T follicular helper cell (primary cell): Measurements from ENCODE around the gene ZNF324B.
A peak's percentile ranks its signal among the peaks of the same experiment; 100 is the strongest.
"Not testable (repeated sequence)": the region's sequence is repeated elsewhere in the genome, so short reads cannot be mapped to it uniquely, and the experiment has no call there.

ENCODE experiments used
- DNase-seq: peaks from one replicate; pipeline ENCODE4 v3.0.0-alpha.2; 2020; ENCODE audit warnings: low read depth
- total RNA-seq, 2 experiments: gene quantifications; one replicate each; lab custom pipeline; 2026; lab: John Stamatoyannopoulos, UW

ZNF324B gene
- 13.1 to 15.4 reads per million in 2 experiments for total RNA-seq

DNA sequence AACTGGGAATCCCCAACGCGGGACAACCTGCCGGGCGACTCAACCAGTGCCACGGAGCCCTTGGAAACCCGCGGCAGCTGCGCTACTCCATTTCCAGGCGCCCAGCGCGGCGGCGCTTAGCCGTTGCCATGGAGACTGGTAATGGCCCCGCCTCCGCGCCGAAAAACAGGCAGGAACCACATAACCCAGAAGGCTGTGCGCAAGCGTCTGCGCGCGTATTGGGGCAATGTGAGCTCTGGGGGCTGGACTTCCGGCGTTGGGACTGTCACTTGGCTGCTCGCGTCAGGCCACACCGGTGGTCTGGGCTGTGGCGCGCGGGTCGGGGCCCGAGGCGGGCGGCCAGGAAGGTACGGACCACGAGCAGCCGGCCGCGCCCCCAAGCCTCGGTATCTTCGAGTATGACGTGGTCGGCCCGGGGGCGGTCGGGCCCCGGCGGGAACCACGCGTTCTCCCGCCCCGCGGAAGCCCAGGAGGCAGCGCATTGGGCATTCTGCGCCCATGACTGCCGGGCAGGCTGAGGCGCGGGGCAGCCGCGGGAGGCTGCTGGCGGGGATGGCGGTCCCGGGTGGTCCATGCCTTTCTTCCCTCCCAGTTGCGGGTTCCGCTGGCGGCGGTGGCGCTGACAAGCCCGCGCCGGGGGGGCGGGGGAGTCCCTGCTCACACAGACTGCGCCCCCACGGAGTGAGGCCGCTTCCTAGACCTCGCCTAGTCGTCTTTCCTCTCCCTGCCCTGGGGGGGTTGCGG, at the start of gene ZNF324B:
Gene ZNF324B, plus strand, starts transcription at position 265 of the 744 bp plus-strand sequence. CDS start 2,080 bp downstream, outside the sequence.
- peak; percentile 95 for DNase-seq

DNA sequence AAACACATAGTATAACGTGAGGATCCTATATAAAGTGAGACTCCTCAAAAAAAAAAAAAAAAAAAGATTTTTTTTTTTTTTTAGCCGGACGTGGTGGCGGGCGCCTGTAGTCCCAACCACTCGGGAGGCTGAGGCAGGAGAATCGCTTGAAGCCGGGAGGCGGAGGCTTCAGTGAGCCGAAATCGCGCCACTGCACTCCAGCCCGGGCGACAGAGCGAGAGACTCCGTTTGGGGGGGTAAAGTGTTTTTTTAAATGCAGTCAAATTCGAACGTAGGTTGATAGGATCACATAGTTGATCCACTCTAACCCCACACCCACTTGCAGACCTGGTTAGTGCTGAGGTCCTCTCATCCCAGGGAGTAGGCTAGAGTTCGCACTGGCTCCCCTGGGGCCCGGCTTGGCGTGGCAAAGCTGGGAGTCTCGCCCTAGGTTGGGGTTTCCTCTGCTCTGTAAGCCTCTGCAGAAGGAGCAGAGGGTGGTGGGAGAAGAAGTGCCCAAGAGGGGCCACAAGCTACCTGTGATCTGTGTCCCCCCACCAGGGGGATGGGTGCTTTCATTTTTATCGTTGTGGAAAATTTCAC, 49.5 kb upstream of the ZNF324B start:
- DNase-seq, result no peak

DNA sequence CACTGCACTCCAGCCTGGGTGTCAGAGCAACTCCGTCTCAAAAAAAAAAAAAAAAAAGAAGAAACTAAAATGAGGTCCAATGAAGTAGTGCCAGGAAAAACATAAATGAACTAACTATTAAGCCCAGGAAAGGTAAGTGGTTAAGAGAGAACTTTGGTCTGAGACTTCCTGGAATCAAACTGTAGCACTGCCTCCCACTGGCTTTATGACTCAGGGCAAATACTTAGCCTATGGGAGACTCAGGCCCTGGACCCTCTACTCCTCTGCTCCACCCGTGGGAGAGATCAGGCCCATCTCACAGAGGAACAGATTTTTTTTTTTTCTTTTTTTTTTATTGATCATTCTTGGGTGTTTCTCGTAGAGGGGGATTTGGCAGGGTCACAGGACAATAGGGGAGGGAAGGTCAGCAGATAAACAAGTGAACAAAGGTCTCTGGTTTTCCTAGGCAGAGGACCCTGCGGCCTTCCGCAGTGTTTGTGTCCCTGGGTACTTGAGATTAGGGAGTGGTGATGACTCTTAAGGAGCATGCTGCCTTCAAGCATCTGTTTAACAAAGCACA, 47.4 kb upstream of the ZNF324B start:
- DNase-seq, result not testable (repeated sequence)

DNA sequence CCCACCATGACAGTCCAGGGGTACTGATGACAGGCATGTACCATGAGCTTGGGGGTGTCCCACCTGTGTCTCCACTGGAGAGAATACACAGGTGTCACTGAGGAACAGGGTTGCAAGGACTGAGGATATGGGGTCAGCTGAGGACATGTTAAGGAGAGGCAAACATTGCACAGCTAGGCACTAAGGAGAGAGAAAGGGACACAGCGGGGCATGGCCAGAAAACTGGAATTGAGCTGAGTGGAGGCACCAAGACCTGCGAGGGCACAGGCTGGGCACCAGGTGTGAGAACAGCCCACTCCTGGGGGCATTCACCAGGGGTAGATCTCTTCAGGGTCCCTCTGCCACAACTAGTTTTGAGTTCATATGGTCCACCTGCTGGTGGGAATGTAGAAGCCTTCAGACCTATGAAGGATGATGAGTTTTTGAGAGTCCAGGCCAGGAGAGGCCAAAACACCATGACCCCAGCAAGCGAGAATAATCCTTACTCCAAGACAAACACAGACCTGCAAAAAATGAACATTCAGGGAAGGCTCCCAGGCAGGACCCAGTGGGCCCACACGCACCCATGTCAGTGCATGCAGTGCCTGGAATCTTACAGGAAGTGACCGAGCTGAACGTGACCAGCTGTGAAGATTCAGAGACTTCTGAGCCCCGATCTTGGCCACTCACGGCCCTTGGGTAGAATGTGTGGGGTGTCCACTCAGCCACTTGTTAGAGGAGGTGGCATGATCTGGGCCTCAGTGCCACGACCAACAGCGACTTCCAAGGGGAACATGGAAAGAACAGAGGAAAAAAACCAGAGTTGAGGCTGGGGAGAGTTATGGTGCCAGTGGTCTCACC, 44.4 kb upstream of the ZNF324B start:
- DNase-seq, result no peak

DNA sequence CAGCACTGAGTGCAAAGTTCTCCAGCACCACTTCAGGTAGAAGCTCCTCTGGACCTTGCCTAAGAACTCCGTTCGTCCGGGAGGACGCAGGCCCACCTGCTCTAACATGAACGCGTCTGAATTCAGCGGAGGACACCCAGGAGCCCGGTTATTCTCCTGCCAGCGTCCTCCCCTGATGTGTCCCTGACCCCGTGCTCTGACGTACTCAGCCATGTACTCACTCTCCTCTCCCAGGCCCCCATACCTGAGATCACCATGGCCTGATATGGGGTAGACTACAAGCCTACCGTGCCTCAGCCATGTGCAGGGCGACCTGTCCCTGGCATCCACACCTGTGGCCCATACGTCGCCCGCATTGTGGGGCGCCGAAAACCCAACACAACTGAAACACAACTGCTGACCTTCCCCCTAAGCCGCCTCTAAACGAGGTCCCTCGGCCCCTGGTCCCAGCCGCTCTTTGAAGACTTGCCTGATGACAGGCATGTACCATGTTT, 43.7 kb upstream of the ZNF324B start:
- DNase-seq, result no peak

DNA sequence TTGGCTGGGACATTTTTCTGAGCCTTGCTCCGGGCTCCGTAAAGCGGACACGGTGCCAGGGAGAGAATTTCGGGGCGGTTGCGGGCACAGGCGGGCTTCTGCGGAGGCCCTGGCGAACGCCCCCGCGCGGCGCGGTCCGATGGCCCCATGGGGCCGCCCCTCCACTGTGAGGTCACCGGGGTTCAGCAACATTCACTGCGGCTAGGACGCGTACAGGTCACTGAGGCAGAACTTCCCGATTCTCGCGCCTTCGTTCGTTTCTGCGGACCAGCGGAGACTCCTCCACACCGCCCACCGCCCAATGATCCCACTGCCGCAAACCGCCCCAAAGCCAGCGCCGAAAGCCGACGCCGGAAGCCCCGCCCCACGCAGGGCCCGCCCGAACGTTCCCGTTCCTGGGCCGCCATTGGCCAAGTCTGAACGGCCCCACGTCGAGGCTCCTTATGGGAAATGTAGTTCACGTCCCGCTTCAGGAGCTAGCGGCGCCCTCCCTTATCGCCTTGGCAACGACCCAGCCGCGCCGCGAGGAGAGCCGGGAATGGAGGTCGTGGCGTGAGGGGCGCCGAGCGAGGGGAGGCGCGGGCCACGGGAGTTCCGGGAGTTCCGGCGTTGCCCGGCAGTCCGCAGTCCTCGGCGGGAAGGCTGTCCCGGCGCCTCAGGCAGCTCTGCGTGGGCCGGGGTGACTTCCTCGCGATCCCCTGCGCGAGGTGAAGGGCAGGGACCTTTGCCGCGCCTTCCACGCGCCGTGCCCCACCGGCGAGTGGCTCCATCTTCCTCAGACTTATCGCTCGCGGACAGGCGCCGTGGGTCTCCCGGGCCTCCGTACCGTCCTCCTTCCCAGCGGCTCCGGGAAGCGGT, 43.0 kb upstream of the ZNF324B start, which contains the start of gene ZNF584:
Gene ZNF584, plus strand, starts transcription at position 498 of the 858 bp plus-strand sequence. CDS start 499 bp downstream, outside the sequence.
- peak; percentile 88 for DNase-seq

DNA sequence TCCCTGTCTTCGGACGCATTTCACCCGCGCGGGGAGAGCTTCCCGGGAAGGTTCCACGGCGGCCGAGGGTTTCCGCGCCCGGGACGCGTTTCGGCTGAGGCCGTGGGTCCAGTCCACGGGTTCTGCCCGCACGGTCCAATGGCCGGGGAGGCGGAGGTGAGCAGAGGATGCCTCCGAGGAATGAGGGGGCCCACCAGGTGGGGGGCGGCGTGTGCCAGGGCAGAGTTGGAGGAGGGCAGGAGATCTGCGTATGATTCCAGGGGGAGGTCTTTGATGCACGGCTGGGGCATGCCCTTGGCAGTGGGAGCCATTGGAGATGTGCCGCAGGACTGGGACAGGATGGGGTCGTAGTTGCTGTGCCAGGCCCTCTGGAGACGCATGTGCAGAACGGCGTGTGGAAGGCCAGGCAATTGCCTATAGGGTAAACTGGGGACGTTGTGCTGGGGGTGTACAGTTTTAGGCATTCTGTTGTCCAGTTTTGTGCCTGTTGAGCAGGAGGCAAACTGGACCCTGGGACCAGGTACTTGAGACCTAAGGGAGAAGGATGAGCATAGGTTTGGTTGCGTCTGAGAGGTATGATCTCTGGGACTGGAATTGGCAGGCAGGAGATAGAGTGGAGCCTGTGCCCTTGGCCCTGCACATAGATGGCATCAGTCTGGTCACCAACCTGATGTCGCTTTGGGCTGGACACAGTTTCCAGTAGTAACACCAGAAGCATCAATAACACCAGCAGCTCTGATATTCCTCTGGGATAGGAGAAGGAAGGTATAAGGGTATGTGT, 42.2 kb upstream of the ZNF324B start:
- no peak for DNase-seq

DNA sequence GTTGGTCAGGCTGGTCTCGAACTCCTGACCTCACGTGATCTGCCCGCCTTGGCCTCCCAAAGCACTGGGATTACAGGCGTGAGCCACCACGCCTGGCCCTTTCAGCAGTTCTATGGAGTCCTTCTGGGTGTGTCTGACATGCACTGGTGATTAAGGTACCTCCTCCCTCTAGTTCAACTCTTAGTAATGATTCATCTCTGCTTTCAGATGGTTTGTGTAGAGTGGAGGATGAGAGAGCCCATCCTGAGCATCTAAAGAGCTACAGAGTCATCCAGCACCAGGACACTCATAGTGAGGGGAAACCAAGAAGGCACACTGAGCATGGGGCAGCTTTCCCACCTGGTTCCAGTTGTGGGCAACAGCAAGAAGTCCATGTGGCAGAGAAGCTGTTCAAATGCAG, 34.8 kb upstream of the ZNF324B start:
- DNase-seq, result no peak

DNA sequence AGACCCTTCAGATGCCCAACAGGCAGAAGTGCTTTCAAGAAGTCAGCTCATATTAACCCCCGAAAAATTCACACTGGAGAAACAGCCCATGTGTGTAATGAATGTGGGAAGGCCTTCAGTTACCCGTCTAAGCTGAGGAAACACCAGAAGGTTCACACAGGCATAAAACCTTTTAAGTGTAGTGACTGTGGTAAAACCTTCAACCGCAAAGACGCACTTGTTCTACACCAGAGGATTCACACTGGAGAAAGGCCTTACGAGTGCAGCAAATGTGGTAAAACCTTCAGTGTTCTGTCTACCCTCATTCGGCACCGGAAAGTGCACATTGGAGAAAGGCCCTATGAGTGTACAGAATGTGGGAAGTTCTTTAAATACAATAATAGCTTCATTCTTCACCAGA, 34.4 kb upstream of the ZNF324B start:
- DNase-seq, result no peak

DNA sequence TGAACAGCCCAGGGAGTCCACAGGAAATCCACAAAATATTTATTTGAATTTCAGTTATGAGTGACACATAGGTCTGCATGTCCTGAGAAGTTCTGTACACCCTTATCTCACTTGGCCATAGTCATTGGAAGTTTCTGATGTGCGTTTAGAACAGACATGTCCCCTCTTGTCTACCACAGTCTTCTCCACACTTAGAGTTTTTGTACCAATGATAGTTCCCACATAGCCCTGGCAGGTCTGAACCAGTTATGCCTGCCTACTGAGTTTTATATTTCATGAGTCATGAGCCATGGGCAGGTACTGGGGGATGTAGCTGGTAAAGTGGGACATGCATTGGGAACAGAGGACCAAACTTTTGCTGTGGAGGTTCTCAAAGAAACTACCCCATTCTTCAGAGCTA, 22.8 kb upstream of the ZNF324B start:
- DNase-seq, result no peak

DNA sequence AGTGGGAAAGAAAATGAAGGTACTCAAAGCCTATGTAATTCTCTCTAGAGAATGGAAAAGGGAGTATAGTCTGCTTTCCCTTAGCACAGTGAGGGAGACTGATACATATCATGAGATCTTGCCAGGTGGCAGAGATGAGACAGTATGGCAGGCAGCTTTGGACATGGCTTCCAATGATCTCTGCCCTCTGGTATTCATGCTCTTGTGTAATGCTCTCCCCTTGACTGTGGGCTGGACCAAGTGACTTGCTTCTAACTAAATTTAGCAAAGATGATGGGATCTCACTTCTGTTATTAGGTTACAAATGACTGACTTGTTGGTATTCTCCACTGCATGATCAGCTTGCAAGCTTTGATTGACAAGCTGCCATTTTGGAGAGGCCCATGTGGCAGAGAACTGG, 21.7 kb upstream of the ZNF324B start:
- no peak for DNase-seq

DNA sequence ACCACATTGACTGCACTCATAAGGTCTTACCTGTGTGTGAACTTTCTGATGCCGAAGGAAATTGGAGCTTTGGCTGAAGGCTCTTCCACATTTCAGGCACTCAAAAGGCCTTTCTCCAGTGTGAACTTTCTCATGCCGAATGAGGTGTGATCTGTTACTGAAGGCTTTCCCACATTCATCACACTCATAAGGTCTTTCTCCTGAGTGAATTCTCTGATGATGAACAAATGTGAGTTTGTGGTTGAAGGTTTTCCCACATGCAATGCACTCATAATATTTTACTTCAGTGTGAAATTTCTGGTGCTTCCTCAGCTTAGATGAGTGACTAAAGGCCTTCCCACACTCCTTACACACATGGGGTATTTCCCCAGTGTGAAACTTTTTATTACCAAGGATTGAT, 17.2 kb upstream of the ZNF324B start:
- no peak for DNase-seq

DNA sequence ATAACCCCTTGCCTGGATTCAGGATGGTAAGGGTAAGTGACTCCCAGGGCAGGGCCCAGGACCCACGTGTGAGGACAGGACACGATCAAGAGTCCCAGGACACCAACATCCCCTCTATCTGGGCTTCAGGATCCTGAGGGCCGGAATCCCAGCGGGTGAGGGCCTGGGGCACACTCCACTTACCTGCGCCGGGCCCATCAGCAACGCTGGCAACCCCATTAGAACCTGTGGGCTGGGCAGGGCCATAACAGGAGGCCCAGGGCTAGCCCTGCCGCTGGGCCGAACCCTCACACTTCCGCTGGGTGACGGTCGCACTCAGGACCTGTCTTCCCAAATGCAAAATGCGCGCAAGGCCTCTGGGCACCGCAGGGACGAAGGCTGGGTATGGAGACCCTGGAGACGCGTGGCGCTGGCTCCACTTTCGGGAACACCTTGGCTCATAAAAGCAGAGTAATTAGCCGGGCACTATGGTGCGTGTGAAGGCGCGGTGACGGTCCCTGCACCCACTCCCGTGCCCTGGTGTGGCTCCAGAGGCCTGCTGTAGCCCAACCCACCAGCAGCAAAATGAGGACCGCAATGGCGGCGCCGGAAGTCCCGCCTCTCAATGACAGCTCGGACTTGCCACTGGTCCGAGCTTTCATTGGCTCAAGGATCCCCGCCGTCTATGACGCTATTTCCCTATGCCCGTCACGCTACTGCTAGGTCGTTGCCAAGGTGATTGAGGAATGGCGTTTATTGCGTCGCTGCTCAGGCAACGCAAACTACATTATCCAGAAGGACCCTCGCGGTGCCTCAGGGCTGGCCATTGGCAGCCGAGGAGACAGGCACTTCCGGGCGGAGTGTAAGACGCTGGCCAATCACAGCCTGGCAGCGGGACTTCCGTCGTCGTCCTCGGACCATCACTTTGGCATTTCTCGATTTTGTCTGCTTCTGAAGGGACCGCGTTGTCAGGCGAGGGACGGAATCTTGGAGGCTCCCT, 11.6 kb upstream of the ZNF324B start, which contains the start of gene ZNF132:
Gene ZNF132, minus strand, starts transcription at position 578 of the 979 bp plus-strand sequence. Its CDS starts 332 bp downstream, at position 246.
- peak; percentile 92 for DNase-seq

DNA sequence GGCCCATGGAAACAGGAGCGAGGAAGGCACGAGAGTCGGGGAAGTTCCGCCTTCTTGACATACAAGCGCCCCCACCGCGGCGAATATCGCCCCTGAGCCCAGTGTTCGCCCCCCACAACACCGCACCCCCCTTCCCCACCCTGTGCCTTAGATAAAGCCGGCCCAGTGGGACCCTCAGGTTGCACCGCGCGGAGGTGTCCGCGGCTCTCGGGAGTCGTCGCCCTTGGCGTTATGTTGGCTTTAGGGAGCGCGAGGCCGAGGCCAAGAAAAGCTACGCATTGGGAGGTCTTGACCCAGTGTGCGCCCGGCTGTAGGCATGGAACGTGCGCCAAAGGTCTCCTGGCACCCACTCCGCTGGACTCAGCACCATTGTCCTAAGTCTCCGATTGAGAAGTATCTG, 10.9 kb upstream of the ZNF324B start:
- DNase-seq, result no peak

DNA sequence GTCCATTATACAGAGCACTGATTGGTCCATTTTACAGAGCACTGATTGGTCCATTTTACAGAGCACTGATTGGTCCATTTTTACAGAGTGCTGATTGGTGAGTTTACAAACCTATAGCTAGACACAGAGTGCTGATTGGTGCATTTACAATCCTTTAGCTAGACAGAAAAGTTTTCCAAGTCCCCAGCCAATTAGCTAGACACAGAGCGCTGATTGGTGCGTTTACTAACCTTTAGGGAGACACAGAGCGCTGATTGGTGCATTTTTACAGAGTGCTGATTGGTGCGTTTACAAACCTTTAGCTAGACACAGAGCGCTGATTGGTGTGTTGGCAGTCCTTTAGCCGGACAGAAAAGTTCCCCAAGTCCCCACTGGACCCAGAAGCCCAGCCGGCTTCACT, 8.4 kb upstream of the ZNF324B start:
- DNase-seq, result not testable (repeated sequence)

DNA sequence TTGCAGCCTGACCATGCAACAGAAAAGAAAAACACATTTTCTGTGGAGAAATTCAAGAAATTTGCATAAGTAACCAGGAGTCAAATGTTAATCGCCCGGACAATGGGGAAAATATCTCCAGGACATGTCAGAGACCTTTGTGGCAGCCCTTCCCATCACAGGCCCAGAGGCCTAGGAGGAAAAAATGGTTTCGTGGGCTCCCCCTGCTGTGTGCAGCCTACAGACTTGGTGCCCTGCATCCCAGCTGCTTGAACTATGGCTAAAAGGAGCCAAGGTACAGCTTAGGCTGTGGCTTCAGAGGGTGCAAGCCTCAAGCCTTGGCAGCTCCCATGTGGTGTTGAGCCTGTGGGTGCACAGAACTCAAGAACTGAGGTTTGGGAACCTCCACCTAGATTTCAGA, 2.6 kb upstream of the ZNF324B start:
- not testable (repeated sequence) for DNase-seq

DNA sequence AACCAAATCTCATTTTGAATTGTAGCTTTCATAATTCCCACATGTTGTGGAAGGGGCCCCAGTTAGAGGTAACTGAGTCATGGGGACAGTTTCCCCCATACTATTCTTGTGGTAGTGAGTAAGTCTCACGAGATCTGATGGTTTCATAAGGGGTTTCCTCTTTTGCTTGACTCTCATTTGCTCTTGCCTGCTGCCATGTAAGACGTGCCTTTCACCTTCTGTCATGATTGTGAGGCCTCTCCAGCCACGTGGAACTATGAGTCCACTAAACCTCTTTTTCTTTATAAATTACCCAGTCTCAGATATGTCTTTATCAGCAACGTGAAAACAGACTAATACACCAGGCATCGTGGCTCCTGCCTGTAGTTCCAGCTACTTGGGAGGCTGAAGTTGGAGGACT, 1.4 kb upstream of the ZNF324B start:
- not testable (repeated sequence) for DNase-seq

DNA sequence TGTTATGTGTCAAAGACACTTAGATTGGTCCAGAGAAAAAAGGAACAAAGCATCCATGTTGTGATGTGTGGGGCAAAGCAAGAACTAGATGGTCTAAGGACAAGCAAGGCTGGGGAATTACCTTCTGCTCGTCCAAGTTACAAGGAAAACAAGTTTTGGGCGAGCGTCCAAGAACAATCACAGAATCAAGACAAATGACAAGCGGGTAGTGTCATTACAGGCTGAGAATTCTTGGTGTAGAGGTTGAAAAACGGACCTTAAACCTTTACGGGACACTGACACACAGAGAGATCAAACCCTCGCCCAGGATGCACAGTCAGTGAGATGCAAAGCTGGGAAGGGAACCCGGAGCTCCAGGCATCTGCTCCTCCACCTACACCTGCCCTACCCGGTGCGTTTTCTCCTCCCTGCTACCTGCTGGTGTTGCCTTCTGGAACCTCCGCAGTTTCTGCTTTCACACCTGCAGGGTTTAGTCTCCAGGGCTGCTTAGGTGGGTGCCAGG, 515 bp upstream of the ZNF324B start:
- DNase-seq, result no peak

DNA sequence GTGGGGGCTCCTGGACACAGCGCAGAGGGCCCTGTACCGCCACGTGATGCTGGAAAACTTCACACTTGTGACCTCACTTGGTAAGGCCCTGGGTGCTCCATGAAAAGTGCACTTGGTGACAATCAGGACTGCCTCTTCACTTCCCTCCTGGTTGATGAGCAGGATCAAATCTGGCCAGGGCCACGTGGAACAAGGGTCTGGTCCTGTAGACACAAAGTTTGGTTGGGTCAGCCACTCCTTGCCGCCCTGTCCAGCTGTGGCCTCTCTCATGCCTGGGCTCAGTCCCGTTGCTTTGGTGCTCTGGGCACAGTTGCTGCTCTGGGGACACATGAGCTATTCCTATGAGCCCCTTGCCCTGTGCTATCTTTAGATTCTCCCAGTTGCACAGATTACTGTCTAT, 2.3 kb downstream of the ZNF324B start:
- DNase-seq, result no peak
